Chondrocyte (in vitro differentiated cells): ENCODE measurements around the gene ADARB1. TPM values are rescaled to one million over a fixed set of nuclear protein-coding genes. Genes with fewer than 3 reads are reported as not detected.
"Not testable (repeated sequence)": the region's sequence is repeated elsewhere in the genome, so short reads cannot be mapped to it uniquely, and the experiment has no call there.

ENCODE experiments used
- DNase-seq: peaks from one replicate; pipeline ENCODE4 v3.0.0; 2021; ENCODE audit warnings: mixed read lengths, low spot score
- H3K27ac Mint-ChIP-seq: one replicate; pipeline ENCODE4 v1.8.0; 2021; ENCODE audit warnings: mild to moderate bottlenecking, moderate library complexity, mixed read lengths; ENCODE audit not compliant: unreplicated experiment
- H3K27me3 Mint-ChIP-seq: 2 replicates; pipeline ENCODE4 v1.8.0; 2021; ENCODE audit warnings: low read depth, mixed read lengths
- H3K36me3 Mint-ChIP-seq: 2 replicates; pipeline ENCODE4 v1.8.0; 2021; ENCODE audit warnings: low read depth, mixed read lengths
- H3K4me1 Mint-ChIP-seq: 2 replicates; pipeline ENCODE4 v1.8.0; 2021; ENCODE audit warnings: low read depth, mild to moderate bottlenecking, mixed read lengths
- H3K4me3 Mint-ChIP-seq: one replicate; pipeline ENCODE4 v1.8.0; 2021; ENCODE audit warnings: mild to moderate bottlenecking, moderate library complexity, mixed read lengths; ENCODE audit not compliant: unreplicated experiment
- H3K9me3 Mint-ChIP-seq: 2 replicates; pipeline ENCODE4 v1.8.0; 2021; ENCODE audit warnings: low read depth, mixed read lengths
- CTCF ChIP-seq: fragments of 200-600 bp; sonication (generic); IDR thresholded peaks from 2 replicates; pipeline ENCODE4 v1.5.0; 2021; ENCODE audit warnings: antibody characterized with exemption, mild to moderate bottlenecking, moderate library complexity
- total RNA-seq: library from RNA; stranded (reverse); gene quantifications from 3 replicates; pipeline ENCODE4 v1.2.1, GENCODE V29; 2021

ADARB1 gene
- total RNA-seq, 1 donor from 2014 or later, result 92.8 TPM

GRCh38 chr21:45143855-45144254 is 69.5 kb downstream of the ADARB1 start:
- peaks cover 43% of the 10 kb centered on the region for H3K4me1 Mint-ChIP-seq
- TF ChIP-seq CTCF, result no peak

GRCh38 chr21:45145146-45145545 is 70.8 kb downstream of the ADARB1 start:
- no peak for DNase-seq
- Mint-ChIP-seq H3K27me3 (no peaks in the 10 kb centered on the region), H3K9me3 (no peaks in the 10 kb centered on the region), H3K4me3 (no peak overlapping the region), H3K4me1 (peaks cover 39% of the 10 kb centered on the region), H3K27ac (no peak overlapping the region), H3K36me3 (peaks cover 23% of the 10 kb centered on the region)
- TF ChIP-seq CTCF, result no peak

More at GRCh38 chr21:45143855-45144254, 69.5 kb downstream of the ADARB1 start:
- Mint-ChIP-seq H3K4me3 (no peak overlapping the region), H3K27me3 (no peaks in the 10 kb centered on the region), H3K36me3 (peaks cover 24% of the 10 kb centered on the region), H3K9me3 (no peaks in the 10 kb centered on the region), H3K27ac (no peak overlapping the region)
- DNase-seq, result no peak

GRCh38 chr21:45145846-45146245 is 71.5 kb downstream of the ADARB1 start:
- H3K4me1 Mint-ChIP-seq, result peaks cover 36% of the 10 kb centered on the region
- DNase-seq, H3K4me3 Mint-ChIP-seq, H3K27ac Mint-ChIP-seq, H3K27me3 Mint-ChIP-seq, H3K9me3 Mint-ChIP-seq: not testable (repeated sequence)
- peaks cover 23% of the 10 kb centered on the region for H3K36me3 Mint-ChIP-seq

- no peak for DNase-seq
- peaks cover 23% of the 10 kb centered on the region for H3K36me3 Mint-ChIP-seq
- TF ChIP-seq CTCF, result no peak
- H3K27ac Mint-ChIP-seq, result no peak overlapping the region
- H3K27me3 Mint-ChIP-seq, result no peaks in the 10 kb centered on the region
- H3K4me3 Mint-ChIP-seq, result no peak overlapping the region
- H3K9me3 Mint-ChIP-seq, result no peaks in the 10 kb centered on the region
- peaks cover 40% of the 10 kb centered on the region for H3K4me1 Mint-ChIP-seq
Observed at GRCh38 chr21:45146306-45146705, 71.9 kb downstream of the ADARB1 start.

GRCh38 chr21:45146801-45147200 is 72.4 kb downstream of the ADARB1 start:
- Mint-ChIP-seq H3K4me1 (peaks cover 45% of the 10 kb centered on the region), H3K27ac (no peak overlapping the region), H3K27me3 (no peaks in the 10 kb centered on the region), H3K36me3 (peaks cover 25% of the 10 kb centered on the region), H3K9me3 (no peaks in the 10 kb centered on the region), H3K4me3 (no peak overlapping the region)
- no peak for DNase-seq
- TF ChIP-seq CTCF, result no peak

GRCh38 chr21:45147473-45148315 is 73.3 kb downstream of the ADARB1 start:
- H3K27ac Mint-ChIP-seq, result no peak overlapping the region
- H3K27me3 Mint-ChIP-seq, result no peaks in the 10 kb centered on the region
- peaks cover 25% of the 10 kb centered on the region for H3K36me3 Mint-ChIP-seq
- TF ChIP-seq CTCF, result no peak
- H3K4me3 Mint-ChIP-seq, result no peak overlapping the region
- peaks cover 46% of the 10 kb centered on the region for H3K4me1 Mint-ChIP-seq
- no peaks in the 10 kb centered on the region for H3K9me3 Mint-ChIP-seq
- DNase-seq, result no peak
